ENCODE results near the gene STRIT1.

Gene STRIT1

DNA sequence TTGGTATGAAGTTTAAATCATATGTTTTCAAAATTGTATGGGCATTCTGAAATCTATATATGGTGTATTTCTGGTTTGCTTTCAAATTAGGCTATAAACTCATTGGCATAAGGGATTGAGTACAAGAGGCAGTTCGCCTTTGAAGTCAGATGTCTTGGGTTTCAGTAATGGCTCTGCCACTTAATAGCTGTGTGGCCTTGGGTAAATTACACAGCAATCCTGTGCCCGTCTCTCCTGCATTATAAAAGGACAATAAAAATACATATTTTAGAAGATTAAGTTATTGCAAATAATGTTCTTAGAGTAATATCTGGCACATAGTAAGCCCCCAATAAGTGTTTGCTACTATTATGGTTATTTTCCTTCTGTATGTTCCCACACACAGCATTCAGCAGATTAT is 20.4 kb upstream of the STRIT1 start:
- Histone ChIP-seq H3K4me3 (ENCODE audit: low read depth, low read length) (no peak overlapping the region), H3K4me1 (ENCODE audit: control insufficient read depth, insufficient read depth, low read length) (peaks cover 5% of the 10 kb centered on the region), H3K27ac (ENCODE audit: low read depth, low read length) (no peak overlapping the region), H3K9me3 (ENCODE audit: control insufficient read depth, insufficient read depth, low read length) (no peaks in the 10 kb centered on the region), H3K9ac (ENCODE audit: low read depth, low read length) (no peak overlapping the region), H3K36me3 (ENCODE audit: control insufficient read depth, insufficient read depth, low read length) (no peaks in the 10 kb centered on the region), H3K27me3 (ENCODE audit: control insufficient read depth, insufficient read depth, low read length) (no peaks in the 10 kb centered on the region)

DNA sequence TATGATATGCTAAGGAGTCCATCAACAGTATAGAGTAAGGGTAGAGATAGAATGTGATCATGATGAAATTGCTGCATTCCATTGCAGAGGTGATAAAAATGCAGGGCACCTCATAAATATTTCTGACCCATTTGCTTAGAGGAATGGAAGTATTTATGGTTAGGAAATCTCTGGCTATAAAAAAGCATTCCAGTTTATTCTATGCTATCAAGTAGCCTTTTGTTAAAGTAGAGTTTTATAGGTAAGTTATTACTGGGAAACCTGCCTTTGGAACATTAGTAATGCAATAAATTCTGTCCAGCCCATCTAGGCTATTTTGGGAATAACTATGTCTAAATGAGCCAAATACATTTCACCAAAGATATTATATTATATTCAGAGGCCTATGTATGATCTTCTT is 19.8 kb upstream of the STRIT1 start:
- no peak overlapping the region for H3K4me3 ChIP-seq (ENCODE audit: low read depth, low read length)
- no peaks in the 10 kb centered on the region for H3K36me3 ChIP-seq (ENCODE audit: control insufficient read depth, insufficient read depth, low read length)
- peaks cover 5% of the 10 kb centered on the region for H3K4me1 ChIP-seq (ENCODE audit: control insufficient read depth, insufficient read depth, low read length)
- no peaks in the 10 kb centered on the region for H3K27me3 ChIP-seq (ENCODE audit: control insufficient read depth, insufficient read depth, low read length)
- H3K9me3 ChIP-seq (ENCODE audit: control insufficient read depth, insufficient read depth, low read length) = no peaks in the 10 kb centered on the region
- no peak overlapping the region for H3K27ac ChIP-seq (ENCODE audit: low read depth, low read length)
- no peak overlapping the region for H3K9ac ChIP-seq (ENCODE audit: low read depth, low read length)

DNA sequence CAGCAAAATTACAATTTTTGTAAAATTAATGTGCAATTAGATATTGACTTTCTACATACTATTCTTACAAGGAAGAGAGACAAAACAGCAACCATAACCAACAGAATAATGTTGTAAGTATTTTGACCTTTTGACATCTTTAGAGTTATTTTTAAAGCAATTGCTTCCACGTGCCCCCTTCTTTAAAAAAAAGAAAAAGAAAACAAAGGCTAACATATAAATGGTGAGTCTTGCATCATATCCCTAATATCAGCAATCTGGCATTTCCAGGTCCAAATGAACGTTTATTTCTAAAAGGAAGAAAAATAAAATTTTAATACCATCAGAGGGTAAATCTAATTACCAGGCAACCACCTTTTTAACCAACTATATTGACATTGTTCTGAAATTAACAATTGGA is 19.3 kb upstream of the STRIT1 start:
- no peak overlapping the region for H3K27ac ChIP-seq (ENCODE audit: low read depth, low read length)
- H3K9me3 ChIP-seq (ENCODE audit: control insufficient read depth, insufficient read depth, low read length) = no peaks in the 10 kb centered on the region
- no peak overlapping the region for H3K4me3 ChIP-seq (ENCODE audit: low read depth, low read length)
- H3K36me3 ChIP-seq (ENCODE audit: control insufficient read depth, insufficient read depth, low read length) = no peaks in the 10 kb centered on the region
- no peak overlapping the region for H3K9ac ChIP-seq (ENCODE audit: low read depth, low read length)
- H3K27me3 ChIP-seq (ENCODE audit: control insufficient read depth, insufficient read depth, low read length) = no peaks in the 10 kb centered on the region
- peaks cover 5% of the 10 kb centered on the region for H3K4me1 ChIP-seq (ENCODE audit: control insufficient read depth, insufficient read depth, low read length)

DNA sequence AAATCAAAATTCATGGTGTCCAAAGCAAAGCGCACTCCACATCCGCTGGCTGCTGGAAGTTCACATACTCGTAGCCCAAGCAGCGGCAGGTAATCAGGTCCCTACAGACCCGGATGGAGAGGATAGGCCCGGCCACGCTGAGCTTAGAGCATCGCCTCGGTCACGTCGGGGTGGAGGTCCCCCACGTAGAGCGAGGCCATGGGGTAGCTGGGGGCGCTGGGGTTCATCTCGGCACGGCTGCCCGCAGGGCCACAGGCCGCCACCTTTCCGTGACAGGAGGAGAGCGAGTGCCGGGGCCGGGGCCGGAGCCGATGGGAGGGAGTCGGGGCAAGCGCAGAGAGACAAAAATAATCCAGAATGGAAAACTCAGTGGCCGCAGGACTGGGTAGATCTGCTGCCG is 16.1 kb upstream of the STRIT1 start:
- Histone ChIP-seq H3K9ac (ENCODE audit: low read depth, low read length) (no peak overlapping the region), H3K36me3 (ENCODE audit: control insufficient read depth, insufficient read depth, low read length) (no peaks in the 10 kb centered on the region), H3K4me1 (ENCODE audit: control insufficient read depth, insufficient read depth, low read length) (peaks cover 5% of the 10 kb centered on the region), H3K27ac (ENCODE audit: low read depth, low read length) (no peak overlapping the region), H3K9me3 (ENCODE audit: control insufficient read depth, insufficient read depth, low read length) (no peaks in the 10 kb centered on the region), H3K27me3 (ENCODE audit: control insufficient read depth, insufficient read depth, low read length) (no peaks in the 10 kb centered on the region), H3K4me3 (ENCODE audit: low read depth, low read length) (no peak overlapping the region)

DNA sequence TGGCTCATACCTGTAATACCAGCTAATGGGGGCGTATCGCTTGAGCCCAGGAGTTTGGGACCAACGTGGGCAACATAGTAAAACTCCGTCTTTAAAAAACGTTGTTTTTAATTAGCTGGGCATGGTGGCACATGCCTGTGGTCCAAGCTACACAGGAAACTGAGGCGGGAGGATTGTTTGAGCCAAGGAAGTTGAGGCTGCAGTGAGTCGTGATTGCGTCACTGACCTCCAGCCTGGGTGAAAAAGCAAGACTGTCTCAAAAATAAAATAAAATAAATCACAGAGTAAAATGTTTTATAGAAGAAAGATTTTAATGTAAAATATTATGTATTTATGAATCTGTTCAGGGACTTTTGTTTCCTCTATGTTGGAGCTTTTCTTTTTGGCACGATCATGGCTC is 15.3 kb upstream of the STRIT1 start:
- Histone ChIP-seq H3K4me1 (ENCODE audit: control insufficient read depth, insufficient read depth, low read length) (peaks cover 5% of the 10 kb centered on the region), H3K4me3 (ENCODE audit: low read depth, low read length) (no peak overlapping the region), H3K27me3 (ENCODE audit: control insufficient read depth, insufficient read depth, low read length) (no peaks in the 10 kb centered on the region), H3K9me3 (ENCODE audit: control insufficient read depth, insufficient read depth, low read length) (no peaks in the 10 kb centered on the region), H3K9ac (ENCODE audit: low read depth, low read length) (no peak overlapping the region), H3K27ac (ENCODE audit: low read depth, low read length) (no peak overlapping the region), H3K36me3 (ENCODE audit: control insufficient read depth, insufficient read depth, low read length) (no peaks in the 10 kb centered on the region)

DNA sequence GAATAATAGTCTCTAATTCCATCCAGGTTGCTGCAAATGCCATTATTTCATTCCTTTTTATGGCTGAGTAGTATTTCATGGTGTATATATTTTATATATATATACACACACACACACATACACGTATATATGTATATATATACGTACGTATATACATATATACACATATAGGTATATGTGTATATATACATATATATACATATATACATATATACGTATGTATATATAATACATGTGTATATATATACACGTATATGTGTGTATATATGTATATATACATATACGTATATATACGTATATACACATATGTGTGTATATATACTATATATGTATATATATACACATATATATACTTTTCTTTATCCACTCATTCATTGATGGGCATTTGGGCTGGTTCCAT is 13.7 kb upstream of the STRIT1 start:
- Histone ChIP-seq H3K9me3 (ENCODE audit: control insufficient read depth, insufficient read depth, low read length) (no peaks in the 10 kb centered on the region), H3K4me3 (ENCODE audit: low read depth, low read length) (no peak overlapping the region), H3K27ac (ENCODE audit: low read depth, low read length) (no peak overlapping the region), H3K4me1 (ENCODE audit: control insufficient read depth, insufficient read depth, low read length) (no peaks in the 10 kb centered on the region), H3K27me3 (ENCODE audit: control insufficient read depth, insufficient read depth, low read length) (no peaks in the 10 kb centered on the region), H3K36me3 (ENCODE audit: control insufficient read depth, insufficient read depth, low read length) (no peaks in the 10 kb centered on the region), H3K9ac (ENCODE audit: low read depth, low read length) (no peak overlapping the region)

DNA sequence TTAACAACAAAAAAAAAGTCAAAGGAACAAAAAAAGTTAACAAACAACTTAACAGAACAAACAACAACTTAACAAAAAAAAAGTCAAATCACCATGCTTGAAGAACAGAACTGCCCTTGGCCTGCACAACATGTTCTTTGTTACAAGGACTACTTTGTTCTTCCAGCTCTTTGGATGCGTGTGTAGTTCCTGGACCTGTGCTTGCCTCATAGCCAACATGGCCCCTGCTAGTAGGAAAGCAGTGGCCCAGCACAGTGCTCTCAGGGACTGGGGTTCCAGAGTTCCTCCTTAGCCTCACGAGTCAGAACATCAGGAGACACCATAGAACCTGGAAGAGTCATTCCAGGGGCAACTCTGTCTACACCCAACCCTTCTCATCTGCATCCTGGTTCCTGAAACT is 10.9 kb upstream of the STRIT1 start:
- H3K36me3 ChIP-seq (ENCODE audit: control insufficient read depth, insufficient read depth, low read length) = no peaks in the 10 kb centered on the region
- H3K27me3 ChIP-seq (ENCODE audit: control insufficient read depth, insufficient read depth, low read length) = no peaks in the 10 kb centered on the region
- H3K9me3 ChIP-seq (ENCODE audit: control insufficient read depth, insufficient read depth, low read length) = no peaks in the 10 kb centered on the region
- no peaks in the 10 kb centered on the region for H3K4me1 ChIP-seq (ENCODE audit: control insufficient read depth, insufficient read depth, low read length)
- no peak overlapping the region for H3K9ac ChIP-seq (ENCODE audit: low read depth, low read length)
- H3K27ac ChIP-seq (ENCODE audit: low read depth, low read length) = no peak overlapping the region
- no peak overlapping the region for H3K4me3 ChIP-seq (ENCODE audit: low read depth, low read length)

DNA sequence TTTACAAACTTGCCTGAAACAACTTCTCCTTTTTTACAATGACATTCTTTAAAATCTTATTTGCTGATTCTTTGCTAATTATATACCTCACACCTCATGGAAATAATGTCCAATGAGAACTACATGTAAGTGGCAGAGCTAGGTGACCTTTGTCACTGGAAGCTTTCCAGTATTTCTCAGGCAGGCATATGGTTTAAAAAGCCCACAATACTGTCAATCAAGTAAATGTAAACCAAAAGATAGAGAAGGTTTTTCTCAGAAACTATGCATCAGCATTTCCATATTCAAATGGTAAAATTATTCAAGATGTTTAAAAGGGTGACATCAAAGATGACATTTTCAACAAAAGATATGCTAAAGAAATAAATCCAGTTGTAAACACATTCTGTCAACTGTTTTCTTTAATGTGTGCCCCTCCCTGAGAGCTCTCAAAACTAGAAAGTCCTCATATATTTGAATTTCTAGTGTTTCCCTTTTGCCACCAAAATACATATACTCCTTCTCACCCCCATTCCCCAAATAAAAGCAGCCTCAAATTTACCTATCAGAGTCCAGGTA is 10.1 kb upstream of the STRIT1 start:
- no peak overlapping the region for H3K9ac ChIP-seq (ENCODE audit: low read depth, low read length)
- no peak overlapping the region for H3K4me3 ChIP-seq (ENCODE audit: low read depth, low read length)
- no peaks in the 10 kb centered on the region for H3K9me3 ChIP-seq (ENCODE audit: control insufficient read depth, insufficient read depth, low read length)
- no peaks in the 10 kb centered on the region for H3K27me3 ChIP-seq (ENCODE audit: control insufficient read depth, insufficient read depth, low read length)
- no peaks in the 10 kb centered on the region for H3K4me1 ChIP-seq (ENCODE audit: control insufficient read depth, insufficient read depth, low read length)
- no peak overlapping the region for H3K27ac ChIP-seq (ENCODE audit: low read depth, low read length)
- H3K36me3 ChIP-seq (ENCODE audit: control insufficient read depth, insufficient read depth, low read length) = no peaks in the 10 kb centered on the region

DNA sequence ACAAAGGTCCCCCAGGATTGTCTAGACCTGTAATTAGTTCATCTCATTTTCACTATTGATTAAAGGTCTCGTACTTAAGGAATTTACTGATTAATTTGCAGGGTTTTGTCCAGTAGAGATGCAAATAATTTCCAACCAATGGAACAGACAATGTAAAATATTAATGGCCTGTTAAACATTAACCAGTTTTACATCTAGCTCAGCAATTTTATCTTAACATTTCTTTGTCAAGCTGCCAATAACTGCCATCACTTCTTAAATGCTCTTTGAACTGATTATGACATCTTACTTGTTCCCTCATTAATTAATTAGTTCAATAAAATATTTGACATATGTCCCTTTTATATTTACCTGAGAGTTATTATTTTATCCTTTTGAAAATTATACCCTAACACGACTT is 9.4 kb upstream of the STRIT1 start:
- Histone ChIP-seq H3K9me3 (ENCODE audit: control insufficient read depth, insufficient read depth, low read length) (0 out of 2 replicates have a peak, but pooled peaks cover 3% of the 10 kb centered on the region), H3K4me3 (ENCODE audit: low read depth, low read length) (no peak overlapping the region), H3K36me3 (ENCODE audit: control insufficient read depth, insufficient read depth, low read length) (no peaks in the 10 kb centered on the region), H3K27ac (ENCODE audit: low read depth, low read length) (no peak overlapping the region), H3K9ac (ENCODE audit: low read depth, low read length) (no peak overlapping the region), H3K27me3 (ENCODE audit: control insufficient read depth, insufficient read depth, low read length) (no peaks in the 10 kb centered on the region), H3K4me1 (ENCODE audit: control insufficient read depth, insufficient read depth, low read length) (no peaks in the 10 kb centered on the region)

DNA sequence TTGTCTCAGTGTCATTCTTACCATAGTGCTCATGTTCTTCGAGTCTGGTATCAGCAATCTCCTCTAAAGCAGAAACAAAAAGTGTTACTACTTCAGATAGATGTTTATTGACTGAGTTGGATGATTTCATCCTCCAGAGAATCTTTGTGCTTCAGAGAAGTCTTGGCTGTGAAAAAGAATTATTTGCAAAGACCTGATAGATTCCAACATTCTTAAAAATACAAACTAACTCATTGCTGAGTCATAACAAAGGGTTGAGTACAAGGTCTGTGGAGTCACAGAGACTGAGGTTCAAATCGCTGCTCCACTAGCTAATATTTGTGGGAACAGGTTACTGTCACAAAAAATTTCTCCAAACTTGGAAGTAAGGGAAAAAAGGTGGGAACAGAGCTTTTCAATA is 9.0 kb upstream of the STRIT1 start:
- Histone ChIP-seq H3K36me3 (ENCODE audit: control insufficient read depth, insufficient read depth, low read length) (no peaks in the 10 kb centered on the region), H3K9me3 (ENCODE audit: control insufficient read depth, insufficient read depth, low read length) (0 out of 2 replicates have a peak, but pooled peaks cover 3% of the 10 kb centered on the region), H3K27ac (ENCODE audit: low read depth, low read length) (no peak overlapping the region), H3K4me3 (ENCODE audit: low read depth, low read length) (no peak overlapping the region), H3K27me3 (ENCODE audit: control insufficient read depth, insufficient read depth, low read length) (no peaks in the 10 kb centered on the region), H3K9ac (ENCODE audit: low read depth, low read length) (no peak overlapping the region), H3K4me1 (ENCODE audit: control insufficient read depth, insufficient read depth, low read length) (no peaks in the 10 kb centered on the region)

DNA sequence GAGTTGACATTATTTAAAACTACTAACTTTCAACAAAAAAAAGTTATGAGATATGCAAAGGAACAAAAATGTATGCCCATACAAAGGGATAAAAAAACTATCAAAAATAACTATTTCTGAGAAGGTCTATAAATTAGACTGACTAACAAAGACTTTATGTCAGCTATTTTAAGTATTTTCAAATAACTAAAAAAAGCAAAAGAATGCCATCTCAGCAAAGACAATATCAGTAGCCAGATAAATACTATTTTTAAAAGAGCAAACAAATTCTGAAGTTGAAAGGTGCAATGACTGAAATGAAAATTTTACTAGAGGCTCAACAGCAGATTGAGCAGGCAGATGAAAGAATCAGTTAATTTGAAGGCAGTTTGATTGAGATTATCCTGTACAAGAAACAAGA is 3.6 kb upstream of the STRIT1 start:
- Histone ChIP-seq H3K4me1 (ENCODE audit: control insufficient read depth, insufficient read depth, low read length) (peaks cover 9% of the 10 kb centered on the region), H3K4me3 (ENCODE audit: low read depth, low read length) (no peak overlapping the region)

DNA sequence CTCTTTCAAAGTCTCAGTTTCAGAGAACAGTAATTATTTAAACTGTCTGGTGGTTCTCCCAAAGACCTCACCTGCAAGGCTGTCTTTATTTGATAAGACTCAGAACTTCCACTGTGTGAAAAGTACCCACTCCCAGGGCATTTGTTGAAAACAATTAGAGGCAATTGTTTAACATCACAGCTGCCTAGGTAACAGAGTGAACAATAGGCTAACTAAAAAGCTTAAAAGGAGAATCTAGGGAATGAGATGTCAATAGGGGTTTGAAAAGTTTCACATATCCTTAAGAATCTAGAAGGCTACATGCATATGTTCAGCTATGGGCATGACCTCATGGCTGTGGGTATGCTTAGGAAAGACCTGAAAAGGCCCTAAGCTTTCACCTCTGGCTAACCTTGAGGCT is 2.9 kb upstream of the STRIT1 start:
- Histone ChIP-seq H3K27ac (ENCODE audit: low read depth, low read length) (no peak overlapping the region), H3K4me3 (ENCODE audit: low read depth, low read length) (no peak overlapping the region), H3K36me3 (ENCODE audit: control insufficient read depth, insufficient read depth, low read length) (no peaks in the 10 kb centered on the region), H3K27me3 (ENCODE audit: control insufficient read depth, insufficient read depth, low read length) (no peaks in the 10 kb centered on the region), H3K9me3 (ENCODE audit: control insufficient read depth, insufficient read depth, low read length) (peaks cover 17% of the 10 kb centered on the region), H3K9ac (ENCODE audit: low read depth, low read length) (no peak overlapping the region), H3K4me1 (ENCODE audit: control insufficient read depth, insufficient read depth, low read length) (peaks cover 9% of the 10 kb centered on the region)

More for the DNA sequence above, 3.6 kb upstream of the STRIT1 start:
- H3K36me3 ChIP-seq (ENCODE audit: control insufficient read depth, insufficient read depth, low read length) = no peaks in the 10 kb centered on the region
- no peak overlapping the region for H3K27ac ChIP-seq (ENCODE audit: low read depth, low read length)
- H3K9ac ChIP-seq (ENCODE audit: low read depth, low read length) = no peak overlapping the region
- peaks cover 17% of the 10 kb centered on the region for H3K9me3 ChIP-seq (ENCODE audit: control insufficient read depth, insufficient read depth, low read length)
- no peaks in the 10 kb centered on the region for H3K27me3 ChIP-seq (ENCODE audit: control insufficient read depth, insufficient read depth, low read length)

Measured in HUES48 (cell line).